ENCODE data around the gene POMC.

DNA sequence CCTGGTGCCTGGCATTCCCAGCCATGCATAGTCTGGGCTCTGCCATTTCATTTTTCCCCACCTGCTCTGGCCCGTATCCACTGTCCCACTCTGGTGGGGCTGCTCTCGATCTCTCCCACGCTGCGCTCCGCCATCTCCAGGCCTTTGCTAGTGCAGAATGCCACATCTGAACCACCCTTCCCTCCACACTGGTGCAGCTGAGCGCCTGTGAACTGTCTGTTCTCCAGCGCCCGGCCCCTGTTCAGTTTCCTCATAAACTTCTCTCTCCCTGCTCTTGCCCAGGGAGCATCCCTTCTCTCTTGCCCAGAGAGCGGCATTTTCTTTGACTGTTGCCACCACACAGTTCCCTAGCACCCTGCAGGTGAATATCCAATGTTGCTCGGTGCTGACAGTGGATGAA lies 21.5 kb downstream of the POMC start:
- TF ChIP-seq, protein P1, sequence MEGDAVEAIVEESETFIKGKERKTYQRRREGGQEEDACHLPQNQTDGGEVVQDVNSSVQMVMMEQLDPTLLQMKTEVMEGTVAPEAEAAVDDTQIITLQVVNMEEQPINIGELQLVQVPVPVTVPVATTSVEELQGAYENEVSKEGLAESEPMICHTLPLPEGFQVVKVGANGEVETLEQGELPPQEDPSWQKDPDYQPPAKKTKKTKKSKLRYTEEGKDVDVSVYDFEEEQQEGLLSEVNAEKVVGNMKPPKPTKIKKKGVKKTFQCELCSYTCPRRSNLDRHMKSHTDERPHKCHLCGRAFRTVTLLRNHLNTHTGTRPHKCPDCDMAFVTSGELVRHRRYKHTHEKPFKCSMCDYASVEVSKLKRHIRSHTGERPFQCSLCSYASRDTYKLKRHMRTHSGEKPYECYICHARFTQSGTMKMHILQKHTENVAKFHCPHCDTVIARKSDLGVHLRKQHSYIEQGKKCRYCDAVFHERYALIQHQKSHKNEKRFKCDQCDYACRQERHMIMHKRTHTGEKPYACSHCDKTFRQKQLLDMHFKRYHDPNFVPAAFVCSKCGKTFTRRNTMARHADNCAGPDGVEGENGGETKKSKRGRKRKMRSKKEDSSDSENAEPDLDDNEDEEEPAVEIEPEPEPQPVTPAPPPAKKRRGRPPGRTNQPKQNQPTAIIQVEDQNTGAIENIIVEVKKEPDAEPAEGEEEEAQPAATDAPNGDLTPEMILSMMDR (IDR thresholded peaks at IDR 0.05; ENCODE audit: insufficient read depth, low read depth, low read length) = no peak
- TF ChIP-seq EZH2 (IDR thresholded peaks at IDR 0.05; ENCODE audit: insufficient read depth, low read length) = no peak

Measured in astrocyte (in vitro differentiated cells and primary cell).